CD4-positive, alpha-beta memory T cell (primary cell): ENCODE results near the gene SH3PXD2B. TPM values are rescaled to one million over a fixed set of nuclear protein-coding genes. Genes with fewer than 3 reads are reported as not detected.
"Not testable (repeated sequence)": the region's sequence is repeated elsewhere in the genome, so short reads cannot be mapped to it uniquely, and the experiment has no call there.

ENCODE experiments used
- CTCF ChIA-PET: fragments of 350-600 bp; sonication (Branson Sonifier 250); formaldehyde crosslinking; loops from one replicate; lab custom pipeline; 2021; ENCODE audit warnings: inconsistent platforms; ENCODE audit not compliant: partially characterized antibody; lab: Charles Lee
- POLR2A ChIA-PET: fragments of 350-600 bp; sonication (Branson Sonifier 250); formaldehyde crosslinking; loops from one replicate; lab custom pipeline; 2021; ENCODE audit not compliant: partially characterized antibody; lab: Charles Lee
- DNase-seq, 5 donors: peaks; one replicate each; pipeline versions ENCODE4 v3.0.0 to v3.0.0-alpha.2; 2020 to 2022; ENCODE audit warnings: mixed read lengths in 1 of 5
- H3K27ac ChIP-seq: one replicate; pipeline ENCODE4 v1.7.0; 2013; ENCODE audit warnings: low read depth, low read length
- H3K27me3 ChIP-seq: 2 replicates; pipeline ENCODE4 v1.7.0; 2013; ENCODE audit warnings: mild to moderate bottlenecking, low read length, moderate library complexity; ENCODE audit not compliant: insufficient read depth
- H3K36me3 ChIP-seq: 2 replicates; pipeline ENCODE4 v1.7.0; 2013; ENCODE audit warnings: mild to moderate bottlenecking, low read length, moderate library complexity; ENCODE audit not compliant: insufficient read depth
- H3K4me1 ChIP-seq: 2 replicates; pipeline ENCODE4 v1.7.0; 2013; ENCODE audit warnings: mild to moderate bottlenecking, low read length, moderate library complexity; ENCODE audit not compliant: insufficient read depth
- H3K4me3 ChIP-seq, 2 donors: one replicate each; pipeline ENCODE4 v1.7.0; 2013; ENCODE audit warnings: low read length in 2 of 2, mild to moderate bottlenecking in 1 of 2
- H3K9me3 ChIP-seq, 2 donors: one replicate each; pipeline ENCODE4 v1.7.0; 2013; ENCODE audit warnings: low read length in 2 of 2, control low read depth in 1 of 2; ENCODE audit not compliant: control insufficient read depth in 1 of 2
- H3K27ac Mint-ChIP-seq, 7 donors: one replicate each; pipeline ENCODE4 v1.8.0; 2020 to 2021; ENCODE audit warnings: mixed read lengths in 7 of 7, mild to moderate bottlenecking in 6 of 7, inconsistent platforms in 3 of 7, moderate library complexity in 3 of 7
- H3K27me3 Mint-ChIP-seq, 2 donors: one replicate each; pipeline ENCODE4 v1.8.0; 2020 to 2021; ENCODE audit warnings: mixed read lengths in 2 of 2
- H3K36me3 Mint-ChIP-seq, 2 donors: one replicate each; pipeline ENCODE4 v1.8.0; 2020 to 2021; ENCODE audit warnings: mixed read lengths in 2 of 2, inconsistent platforms in 1 of 2, mild to moderate bottlenecking in 1 of 2
- H3K4me1 Mint-ChIP-seq, 4 donors: one replicate each; pipeline ENCODE4 v1.8.0; 2020 to 2021; ENCODE audit warnings: mixed read lengths in 4 of 4, mild to moderate bottlenecking in 1 of 4
- H3K4me3 Mint-ChIP-seq, 8 donors: one replicate each; pipeline ENCODE4 v1.8.0; 2020 to 2021; ENCODE audit warnings: mixed read lengths in 8 of 8, mild to moderate bottlenecking in 7 of 8, moderate library complexity in 6 of 8, inconsistent platforms in 3 of 8
- H3K9me3 Mint-ChIP-seq, 8 donors: one replicate each; pipeline ENCODE4 v1.8.0; 2020 to 2021; ENCODE audit warnings: mixed read lengths in 8 of 8, mild to moderate bottlenecking in 5 of 8, inconsistent platforms in 3 of 8, moderate library complexity in 1 of 8
- intact Hi-C: fragments of 100-400 bp; cut with micrococcal nuclease; formaldehyde crosslinking; loops from one replicate; pipeline ENCODE4 v1.15.1; 2023
- polyA plus RNA-seq, 2 donors: library from polyadenylated mRNA; unstranded; fragments of 300-500 nt; fragmentation: Illumina TruSeq; gene quantifications; one replicate each; pipeline ENCODE4 v1.2.3, GENCODE V29; 2021
- total RNA-seq, 2 experiments: library from RNA; stranded (reverse); gene quantifications; one replicate each; pipeline ENCODE4 v1.2.3, GENCODE V29; 2021

SH3PXD2B gene
- total and polyA plus RNA-seq, 4 experiments from 2014 or later, result 0.19 to 0.38 TPM; not detected in 2

GRCh38 chr5:172334196-172334595 is 120.1 kb downstream of the SH3PXD2B start:
- CTCF ChIA-PET, result interaction anchor here (0.6 to 1.0 kb wide), 2 partner anchors 361 to 625 kb away, joined by 3 read pairs; no protein-coding TSS in a partner anchor
- no peaks in the 10 kb centered on the region for H3K4me1 ChIP-seq

GRCh38 chr5:172326901-172327300 is 127.4 kb downstream of the SH3PXD2B start:
- H3K27me3 ChIP-seq, POLR2A ChIA-PET, H3K4me1 ChIP-seq, H3K9me3 ChIP-seq, intact Hi-C loops, H3K27ac Mint-ChIP-seq, CTCF ChIA-PET, H3K36me3 Mint-ChIP-seq, DNase-seq, H3K27me3 Mint-ChIP-seq, H3K36me3 ChIP-seq, H3K4me3 Mint-ChIP-seq, H3K27ac ChIP-seq, H3K4me1 Mint-ChIP-seq, H3K9me3 Mint-ChIP-seq, H3K4me3 ChIP-seq: not testable (repeated sequence)

More at GRCh38 chr5:172334196-172334595, 120.1 kb downstream of the SH3PXD2B start:
- Histone ChIP-seq H3K27me3 (no peaks in the 10 kb centered on the region), H3K9me3 (no peaks in the 10 kb centered on the region), H3K36me3 (no peaks in the 10 kb centered on the region), H3K27ac (no peak overlapping the region), H3K4me3 (no peak overlapping the region)
- H3K36me3 Mint-ChIP-seq, result no peaks in the 10 kb centered on the region
- no peak overlapping the region for H3K4me3 Mint-ChIP-seq
- no peaks in the 10 kb centered on the region for H3K9me3 Mint-ChIP-seq
- POLR2A ChIA-PET, result no interaction called here
- H3K4me1 Mint-ChIP-seq, result no peaks in the 10 kb centered on the region
- peaks cover 2 to 6% of the 10 kb centered on the region in 2 donors for H3K27me3 Mint-ChIP-seq
- intact Hi-C loops, result no loop called here
- H3K27ac Mint-ChIP-seq, result no peak overlapping the region
- no peak for DNase-seq

GRCh38 chr5:172325452-172325851 is 128.9 kb downstream of the SH3PXD2B start:
- Mint-ChIP-seq H3K36me3 (no peaks in the 10 kb centered on the region), H3K4me3 (no peak overlapping the region), H3K27ac (no peak overlapping the region), H3K4me1 (no peaks in the 10 kb centered on the region), H3K9me3 (peaks cover 0 to 2% (median 0%) of the 10 kb centered on the region in 8 donors), H3K27me3 (peaks cover 2 to 3% of the 10 kb centered on the region in 2 donors)
- POLR2A ChIA-PET, result no interaction called here
- H3K9me3 ChIP-seq, result no peaks in the 10 kb centered on the region
- intact Hi-C loops, result no loop called here
- no peak for DNase-seq
- no peaks in the 10 kb centered on the region for H3K27me3 ChIP-seq
- H3K4me3 ChIP-seq, result no peak overlapping the region
- H3K36me3 ChIP-seq, result no peaks in the 10 kb centered on the region
- no peaks in the 10 kb centered on the region for H3K4me1 ChIP-seq
- no peak overlapping the region for H3K27ac ChIP-seq
- CTCF ChIA-PET, result no interaction called here

- Mint-ChIP-seq H3K36me3 (no peaks in the 10 kb centered on the region), H3K4me3 (no peak overlapping the region), H3K9me3 (peaks cover 0 to 2% (median 0%) of the 10 kb centered on the region in 8 donors), H3K27ac (peak overlapping the region in 1 of 7 donors; percentile 68), H3K27me3 (peaks cover 0 to 3% of the 10 kb centered on the region in 2 donors), H3K4me1 (peaks cover 0 to 1% (median 0%) of the 10 kb centered on the region in 4 donors)
- DNase-seq, result no peak
- no peaks in the 10 kb centered on the region for H3K9me3 ChIP-seq
- no peaks in the 10 kb centered on the region for H3K36me3 ChIP-seq
- H3K4me3 ChIP-seq, result no peak overlapping the region
- H3K4me1 ChIP-seq, result no peaks in the 10 kb centered on the region
- ChIA-PET POLR2A (no interaction called here), CTCF (no interaction called here)
- intact Hi-C loops, result no loop called here
- no peaks in the 10 kb centered on the region for H3K27me3 ChIP-seq
- H3K27ac ChIP-seq, result no peak overlapping the region
Measured at GRCh38 chr5:172322028-172322965, 132.0 kb downstream of the SH3PXD2B start.

- Histone ChIP-seq H3K27ac (no peak overlapping the region), H3K4me3 (no peak overlapping the region), H3K4me1 (no peaks in the 10 kb centered on the region), H3K9me3 (no peaks in the 10 kb centered on the region), H3K36me3 (no peaks in the 10 kb centered on the region), H3K27me3 (no peaks in the 10 kb centered on the region)
- H3K36me3 Mint-ChIP-seq, result no peaks in the 10 kb centered on the region
- intact Hi-C loops, result no loop called here
- peaks cover 0 to 2% (median 0%) of the 10 kb centered on the region in 8 donors for H3K9me3 Mint-ChIP-seq
- CTCF ChIA-PET, result no interaction called here
- H3K27ac Mint-ChIP-seq, result no peak overlapping the region
- peaks cover 1 to 3% of the 10 kb centered on the region in 2 donors for H3K27me3 Mint-ChIP-seq
- POLR2A ChIA-PET, result no interaction called here
- peaks cover 0 to 1% (median 0%) of the 10 kb centered on the region in 4 donors for H3K4me1 Mint-ChIP-seq
- no peak overlapping the region for H3K4me3 Mint-ChIP-seq
- DNase-seq, result no peak
Measured at GRCh38 chr5:172321593-172321992, 132.7 kb downstream of the SH3PXD2B start.

GRCh38 chr5:172319708-172320441 is 134.4 kb downstream of the SH3PXD2B start:
- peaks cover 0 to 1% (median 0%) of the 10 kb centered on the region in 4 donors for H3K4me1 Mint-ChIP-seq
- H3K27me3 ChIP-seq, result no peaks in the 10 kb centered on the region
- DNase-seq, result no peak
- peaks cover 0 to 2% (median 0%) of the 10 kb centered on the region in 8 donors for H3K9me3 Mint-ChIP-seq
- no peaks in the 10 kb centered on the region for H3K9me3 ChIP-seq
- no peak overlapping the region for H3K4me3 Mint-ChIP-seq
- no peak overlapping the region for H3K27ac ChIP-seq
- ChIA-PET POLR2A (interaction anchor here (0.5 kb wide), 1 partner anchor 207 kb away, joined by 3 read pairs; no protein-coding TSS in a partner anchor), CTCF (no interaction called here)
- no peaks in the 10 kb centered on the region for H3K4me1 ChIP-seq
- peak overlapping the region in 2 of 7 donors; percentile 42 to 53 for H3K27ac Mint-ChIP-seq
- H3K4me3 ChIP-seq, result no peak overlapping the region
- no peaks in the 10 kb centered on the region for H3K36me3 ChIP-seq
- no peaks in the 10 kb centered on the region for H3K36me3 Mint-ChIP-seq
- peaks cover 0 to 1% of the 10 kb centered on the region in 2 donors for H3K27me3 Mint-ChIP-seq
- intact Hi-C loops, result no loop called here
